HepG2 (cell line): ENCODE data around the gene RTN1. TPM values are rescaled to one million over a fixed set of nuclear protein-coding genes. Genes with fewer than 3 reads are reported as not detected.

Experiments
- ATAC-seq: fragments of 200-7000 bp; cut with Tn5 transposase; 3 replicates; pipeline ENCODE4 v1.9.1; 2020; ENCODE audit warnings: mild to moderate bottlenecking, moderate library complexity
- BruUV-seq: library from RNA; stranded (reverse); fragments of 400-500 nt; replicated peaks from 2 replicates; lab custom pipeline; 2021; lab: Mats Ljungman, UMichigan
- CTCF ChIA-PET: fragments of 300-600 bp; formaldehyde crosslinking; extraction: SDS; loops from one replicate; lab custom pipeline; 2021; ENCODE audit warnings: low total read pairs, inconsistent platforms, low intra/inter-chr PET ratio; lab: Yijun Ruan, JAX
- POLR2A ChIA-PET: fragments of 350-600 bp; sonication (Branson Sonifier 250); formaldehyde crosslinking; loops from one replicate; lab custom pipeline; 2020; ENCODE audit warnings: antibody characterized with exemption, inconsistent platforms; lab: Yijun Ruan, JAX
- DNase-seq: peaks from one replicate; pipeline ENCODE4 v3.0.0-alpha.2; 2015; ENCODE audit warnings: low spot score
- FAIRE-seq: peaks from 3 replicates; lab custom pipeline; 2011; peaks lifted over from hg19 to GRCh38; lab: Jason Lieb, UNC
- H2AFZ ChIP-seq: one replicate; pipeline ENCODE4 v1.6.1; 2011; ENCODE audit warnings: low read length, inconsistent platforms
- H3K27ac ChIP-seq: fragments of 300-600 bp; 3 replicates; pipeline ENCODE4 v1.8.0; 2011; ENCODE audit warnings: mixed run types, mild to moderate bottlenecking, mixed read lengths, low read length, inconsistent platforms; ENCODE audit not compliant: insufficient read depth; ENCODE audit errors: extremely low read length
- H3K27me3 ChIP-seq, 2 experiments: fragments of 200-600 bp in 1 of 2; 2 replicates in 1 of 2; 3 replicates in 1 of 2; pipeline versions ENCODE4 v1.6.0 to v1.8.0; 2011; ENCODE audit warnings: low read length in 2 of 2, mild to moderate bottlenecking in 2 of 2, moderate library complexity in 2 of 2, inconsistent platforms in 1 of 2; ENCODE audit not compliant: insufficient read depth in 2 of 2, control insufficient read depth in 1 of 2
- H3K36me3 ChIP-seq, 2 experiments: fragments of 200-600 bp in 1 of 2; replicated peaks in 1 of 2; 2 replicates in 1 of 2; 3 replicates in 1 of 2; pipeline versions ENCODE4 v1.5.1 to v1.8.0; 2011; ENCODE audit warnings: low read length in 2 of 2, inconsistent platforms in 1 of 2; ENCODE audit not compliant: insufficient read depth in 2 of 2, control insufficient read depth in 1 of 2
- H3K4me1 ChIP-seq: 2 replicates; pipeline ENCODE4 v1.5.1; 2012; ENCODE audit warnings: low read length, inconsistent platforms; ENCODE audit not compliant: insufficient read depth
- H3K4me2 ChIP-seq: 2 replicates; pipeline ENCODE4 v1.6.0; 2011; ENCODE audit warnings: low read depth, low read length, inconsistent platforms
- H3K4me3 ChIP-seq, 3 experiments: fragments of 200-600 bp in 1 of 3; sonication (generic), shearing (Covaris generic) in 1 of 3; replicated peaks in 1 of 3; 2 replicates each; pipeline ENCODE4 v1.5.1; 2011 to 2016; ENCODE audit warnings: low read length in 3 of 3, inconsistent platforms in 2 of 3, low read depth in 2 of 3, mild to moderate bottlenecking in 2 of 3, control low read depth in 1 of 3, mixed read lengths in 1 of 3; ENCODE audit not compliant: insufficient read depth in 1 of 3
- H3K79me2 ChIP-seq: one replicate; pipeline ENCODE4 v1.6.1; 2011; ENCODE audit warnings: low read length, inconsistent platforms; ENCODE audit not compliant: insufficient read depth
- H3K9ac ChIP-seq: 2 replicates; pipeline ENCODE4 v1.6.0; 2011; ENCODE audit warnings: mild to moderate bottlenecking, low read depth, low read length, inconsistent platforms; ENCODE audit not compliant: insufficient read depth
- H3K9me3 ChIP-seq: 2 replicates; pipeline ENCODE4 v1.5.1; 2012; ENCODE audit warnings: mild to moderate bottlenecking, low read length
- H4K20me1 ChIP-seq: 2 replicates; pipeline ENCODE4 v1.6.0; 2011; ENCODE audit warnings: inconsistent platforms, mild to moderate bottlenecking, low read length, moderate library complexity; ENCODE audit not compliant: insufficient read depth
- CEBPB ChIP-seq: IDR thresholded peaks from 2 replicates; pipeline ENCODE4 v1.6.1; 2011; ENCODE audit warnings: low read depth, low read length, improper control_type of control experiment, borderline replicate concordance
- MTA3 ChIP-seq: sonication (generic); formaldehyde crosslinking; IDR thresholded peaks from 2 replicates; pipeline ENCODE4 v1.4.0; 2020; ENCODE audit warnings: missing genetic modification reagents
- NFATC3 ChIP-seq: sonication (generic); formaldehyde crosslinking; IDR thresholded peaks from 2 replicates; pipeline ENCODE4 v1.5.1; 2020; ENCODE audit warnings: mild to moderate bottlenecking, missing genetic modification reagents
- STAG1 ChIP-seq: sonication (generic); formaldehyde crosslinking; IDR thresholded peaks from 2 replicates; pipeline ENCODE4 v1.4.0; 2020; ENCODE audit warnings: missing genetic modification reagents
- XRCC5 ChIP-seq: fragments of 200-400 bp; formaldehyde crosslinking; optimal IDR thresholded peaks from 2 replicates; pipeline ENCODE3; 2017; ENCODE audit warnings: mild to moderate bottlenecking, low read length
- ZMYM2 ChIP-seq: sonication (generic); formaldehyde crosslinking; IDR thresholded peaks from 2 replicates; pipeline ENCODE4 v1.8.0; 2022; ENCODE audit warnings: mild to moderate bottlenecking, missing genetic modification reagents
- in situ Hi-C: cut with HindIII; loops from 2 replicates; pipeline ENCODE4 v1.10.0; 2017; ENCODE audit warnings: low pct_unique_long_range_greater_than_20kb; ENCODE audit not compliant: extremely low pct_ligation_motif_present
- intact Hi-C: fragments of 100-400 bp; cut with micrococcal nuclease; formaldehyde crosslinking; loops from one replicate; pipeline ENCODE4 v1.10.0; 2022; ENCODE audit not compliant: unreplicated experiment
- polyA plus RNA-seq, 8 experiments: library from polyadenylated mRNA; depleted of rRNA in 3 of 8; stranded (reverse) in 7 of 8; unstranded in 1 of 8; fragments of >200 nt; fragmentation: Illumina TruSeq in 4 of 8; extraction: Trizol in 4 of 8; gene quantifications; 2 replicates each; pipeline versions ENCODE4 v1.2.1 to v1.2.3, GENCODE V29; 2011 to 2016; ENCODE audit warnings: low read depth in 4 of 8, missing spikeins in 1 of 8, mixed read lengths in 1 of 8; ENCODE audit not compliant: insufficient read depth in 1 of 8
- total RNA-seq, 5 experiments: library from RNA; depleted of rRNA; stranded (reverse); fragments of >200 nt; fragmentation: Illumina TruSeq; extraction: Trizol; gene quantifications; 2 replicates each; pipeline ENCODE4 v1.2.3, GENCODE V29; 2016; ENCODE audit warnings: low read depth in 1 of 5

Gene RTN1
- total and polyA plus RNA-seq, 2 of the 13 experiments (the other 11 are each of a cell fraction or from before 2014, with no cell fraction given) = 0.04 to 0.18 TPM

GRCh38 chr14:59687663-59688062 lies 182.9 kb downstream of the RTN1 start:
- POLR2A ChIA-PET = no interaction called here
- no peak overlapping the region for H3K4me2 ChIP-seq
- H2AFZ ChIP-seq = no peak overlapping the region
- no peak overlapping the region for H3K9ac ChIP-seq
- H3K27me3 ChIP-seq = no peaks in the 10 kb centered on the region; a peak in 1 of 5 replicates
- no peaks in the 10 kb centered on the region; the same call in 1 of the 2 replicates for H3K9me3 ChIP-seq
- no peak overlapping the region for H3K27ac ChIP-seq
- H3K36me3 ChIP-seq = no peaks in the 10 kb centered on the region
- no peaks in the 10 kb centered on the region for H3K4me1 ChIP-seq
- no peak for TF ChIP-seq NFATC3
- no peak for TF ChIP-seq ZMYM2 (CRISPR knock-in tag)
- no peak for TF ChIP-seq MTA3
- TF ChIP-seq XRCC5 = no peak
- H3K79me2 ChIP-seq = no peaks in the 10 kb centered on the region
- CTCF ChIA-PET = no interaction called here
- DNase-seq = no peak
- no peak overlapping the region for H3K4me3 ChIP-seq
- intact Hi-C loops = loop anchor here (1.0 kb wide), 1 partner anchor 55 kb away; no protein-coding TSS in a partner anchor
- no peak for FAIRE-seq
- no TSS peak for BruUV-seq
- no peak for ATAC-seq
- in situ Hi-C loops = no loop called here
- H4K20me1 ChIP-seq = no peaks in the 10 kb centered on the region

- no peak overlapping the region for H3K4me2 ChIP-seq
- no peak overlapping the region for H3K9ac ChIP-seq
- no TSS peak for BruUV-seq
- DNase-seq (no peak), FAIRE-seq (no peak), ATAC-seq (no peak)
- H3K9me3 ChIP-seq = no peaks in the 10 kb centered on the region
- H2AFZ ChIP-seq = no peak overlapping the region
- ChIA-PET CTCF (no interaction called here), POLR2A (no interaction called here)
- H3K4me3 ChIP-seq = no peak overlapping the region
- in situ Hi-C loops = no loop called here
- H3K36me3 ChIP-seq = no peaks in the 10 kb centered on the region
- no peaks in the 10 kb centered on the region for H3K79me2 ChIP-seq
- H3K4me1 ChIP-seq = no peaks in the 10 kb centered on the region
- no peaks in the 10 kb centered on the region for H4K20me1 ChIP-seq
- no peak for TF ChIP-seq STAG1 (CRISPR knock-in tag)
- TF ChIP-seq CEBPB = 0 out of 2 replicates have a peak, but pooled peaks have one; percentile 4
- no peak overlapping the region for H3K27ac ChIP-seq
- intact Hi-C loops = no loop called here
- H3K27me3 ChIP-seq = no peaks in the 10 kb centered on the region; a peak in 1 of 5 replicates
Measured at GRCh38 chr14:59679872-59680271, 190.7 kb downstream of the RTN1 start.
